Calu3 (cell line): ENCODE data around the gene TMEM212. TPM values are rescaled to one million over a fixed set of nuclear protein-coding genes. Genes with fewer than 3 reads are reported as not detected.

ENCODE experiments used
- BruUV-seq: library from RNA; stranded (reverse); fragments of 400-500 nt; replicated peaks from 2 replicates; lab custom pipeline; 2021; lab: Mats Ljungman, UMichigan
- CTCF ChIA-PET: fragments of 300-600 bp; sonication (Branson Sonifier 250); formaldehyde crosslinking; loops from one replicate; lab custom pipeline; 2022; ENCODE audit warnings: antibody characterized with exemption; lab: Charles Lee
- DNase-seq: peaks from one replicate; pipeline ENCODE4 v3.0.0; 2022
- H3K27ac Mint-ChIP-seq: one replicate; pipeline ENCODE4 v1.8.0; 2022; ENCODE audit warnings: mixed read lengths; ENCODE audit not compliant: unreplicated experiment
- H3K27me3 Mint-ChIP-seq: one replicate; pipeline ENCODE4 v1.8.0; 2022; ENCODE audit warnings: mixed read lengths; ENCODE audit not compliant: unreplicated experiment
- H3K36me3 Mint-ChIP-seq: one replicate; pipeline ENCODE4 v1.8.0; 2022; ENCODE audit warnings: mild to moderate bottlenecking, moderate library complexity, mixed read lengths; ENCODE audit not compliant: insufficient read depth, unreplicated experiment
- H3K4me1 Mint-ChIP-seq: one replicate; pipeline ENCODE4 v1.8.0; 2022; ENCODE audit warnings: mild to moderate bottlenecking, low read depth, mixed read lengths; ENCODE audit not compliant: unreplicated experiment
- H3K4me3 Mint-ChIP-seq: one replicate; pipeline ENCODE4 v1.8.0; 2022; ENCODE audit warnings: mild to moderate bottlenecking, low read depth, moderate library complexity, mixed read lengths; ENCODE audit not compliant: unreplicated experiment
- H3K9me3 Mint-ChIP-seq: one replicate; pipeline ENCODE4 v1.8.0; 2022; ENCODE audit warnings: low read depth, mixed read lengths; ENCODE audit not compliant: unreplicated experiment
- intact Hi-C: fragments of 100-400 bp; cut with micrococcal nuclease; formaldehyde crosslinking; loops from one replicate; pipeline ENCODE4 v1.10.0; 2022; ENCODE audit not compliant: unreplicated experiment
- total RNA-seq: library from RNA; stranded (reverse); gene quantifications from 2 replicates; pipeline ENCODE4 v1.2.3, GENCODE V29; 2022
- TF ChIP-seq, protein P1 (sequence below): fragments of 200-600 bp; IDR thresholded peaks from one replicate; pipeline ENCODE4 v1.8.0; 2022; ENCODE audit warnings: antibody characterized with exemption; ENCODE audit not compliant: unreplicated experiment

Gene TMEM212
- total RNA-seq, 1 experiment from 2014 or later = not detected

DNA sequence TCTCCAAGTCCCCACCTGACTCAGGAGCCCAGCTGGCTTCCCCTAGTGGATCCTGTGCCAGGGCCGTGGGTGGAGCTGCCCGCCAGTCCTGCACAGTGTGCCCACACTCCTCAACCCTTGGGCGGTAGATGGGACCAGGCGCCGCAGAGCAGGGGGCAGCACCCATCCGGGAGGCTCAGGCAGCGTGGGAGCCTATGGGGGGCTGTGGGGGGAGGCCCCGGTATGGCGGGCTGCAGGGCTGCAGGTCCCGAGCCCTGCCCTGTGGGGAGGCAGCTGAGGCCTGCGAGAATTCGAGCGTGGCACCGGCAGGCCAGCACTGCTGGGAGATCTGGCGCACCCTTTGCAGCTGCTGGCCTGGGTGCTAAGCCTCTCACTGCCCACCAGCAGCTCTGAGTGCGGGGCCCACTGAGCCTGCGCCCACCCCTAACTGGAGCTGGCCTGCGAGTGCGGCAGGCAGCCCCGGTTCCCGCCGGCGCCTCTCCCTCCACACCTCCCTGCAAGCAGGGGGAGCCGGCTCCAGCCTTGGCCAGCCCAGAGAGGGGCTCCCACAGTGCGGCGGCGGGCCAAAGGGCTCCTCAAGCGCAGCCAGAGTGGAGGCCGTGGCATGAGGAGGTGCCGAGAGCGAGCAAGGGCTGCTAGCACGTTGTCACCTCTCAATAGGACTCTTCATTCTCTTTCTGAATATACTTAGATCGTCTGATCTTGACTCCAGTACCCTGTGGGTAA, 64.0 kb downstream of the TMEM212 start:
- DNase-seq = no peak
- BruUV-seq = no TSS peak
- H3K4me3 Mint-ChIP-seq = no peak overlapping the region
- TF ChIP-seq, protein P1, sequence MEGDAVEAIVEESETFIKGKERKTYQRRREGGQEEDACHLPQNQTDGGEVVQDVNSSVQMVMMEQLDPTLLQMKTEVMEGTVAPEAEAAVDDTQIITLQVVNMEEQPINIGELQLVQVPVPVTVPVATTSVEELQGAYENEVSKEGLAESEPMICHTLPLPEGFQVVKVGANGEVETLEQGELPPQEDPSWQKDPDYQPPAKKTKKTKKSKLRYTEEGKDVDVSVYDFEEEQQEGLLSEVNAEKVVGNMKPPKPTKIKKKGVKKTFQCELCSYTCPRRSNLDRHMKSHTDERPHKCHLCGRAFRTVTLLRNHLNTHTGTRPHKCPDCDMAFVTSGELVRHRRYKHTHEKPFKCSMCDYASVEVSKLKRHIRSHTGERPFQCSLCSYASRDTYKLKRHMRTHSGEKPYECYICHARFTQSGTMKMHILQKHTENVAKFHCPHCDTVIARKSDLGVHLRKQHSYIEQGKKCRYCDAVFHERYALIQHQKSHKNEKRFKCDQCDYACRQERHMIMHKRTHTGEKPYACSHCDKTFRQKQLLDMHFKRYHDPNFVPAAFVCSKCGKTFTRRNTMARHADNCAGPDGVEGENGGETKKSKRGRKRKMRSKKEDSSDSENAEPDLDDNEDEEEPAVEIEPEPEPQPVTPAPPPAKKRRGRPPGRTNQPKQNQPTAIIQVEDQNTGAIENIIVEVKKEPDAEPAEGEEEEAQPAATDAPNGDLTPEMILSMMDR = no peak
- intact Hi-C loops = no loop called here
- H3K9me3 Mint-ChIP-seq = peaks cover 11% of the 10 kb centered on the region
- CTCF ChIA-PET = no interaction called here
- peaks cover 11% of the 10 kb centered on the region for H3K4me1 Mint-ChIP-seq
- H3K27ac Mint-ChIP-seq = no peak overlapping the region
- no peaks in the 10 kb centered on the region for H3K36me3 Mint-ChIP-seq
- H3K27me3 Mint-ChIP-seq = no peaks in the 10 kb centered on the region

DNA sequence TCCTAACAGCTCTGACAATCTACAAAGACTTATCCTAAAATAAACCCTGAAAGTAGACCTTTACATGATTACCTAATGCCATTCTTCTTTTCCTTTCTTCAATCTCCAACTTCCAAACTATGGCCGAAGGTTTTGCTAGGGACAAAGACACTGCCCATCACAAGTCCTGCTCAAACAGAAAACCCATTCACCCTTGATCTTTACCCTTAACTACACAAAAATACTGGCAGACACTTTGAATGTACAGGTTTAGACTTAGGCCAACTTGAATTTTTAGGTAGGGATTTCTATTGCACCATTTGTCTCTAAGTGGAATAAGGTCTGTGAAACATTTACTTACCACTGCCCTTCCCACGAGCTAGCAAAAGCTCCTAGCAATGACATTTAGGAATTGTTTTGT, 64.6 kb downstream of the TMEM212 start:
- Mint-ChIP-seq H3K27ac (no peak overlapping the region), H3K36me3 (no peaks in the 10 kb centered on the region)
- CTCF ChIA-PET = interaction anchor here (1.9 kb wide), 1 partner anchor 14 kb away, joined by 10 read pairs; no protein-coding TSS in a partner anchor

DNA sequence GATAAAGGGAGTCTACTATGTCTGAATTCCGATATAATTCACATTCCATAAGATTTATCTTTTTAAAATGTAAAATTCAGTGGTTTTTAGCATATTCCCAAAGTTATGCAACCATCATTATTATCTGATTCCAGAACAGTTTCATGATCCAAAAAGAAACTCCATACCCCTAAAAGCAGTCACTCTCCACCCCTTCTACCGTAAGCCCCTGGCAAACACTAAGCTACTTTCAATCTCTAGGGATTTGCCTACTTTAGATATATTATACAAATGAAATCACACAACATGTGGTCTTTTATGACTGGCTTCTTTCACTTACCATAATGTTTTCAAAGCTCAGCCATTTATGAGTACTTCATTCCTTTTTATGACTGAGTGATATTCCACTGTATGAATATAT, 65.6 kb downstream of the TMEM212 start:
- Mint-ChIP-seq H3K27ac (no peak overlapping the region), H3K27me3 (no peaks in the 10 kb centered on the region), H3K4me1 (peaks cover 11% of the 10 kb centered on the region), H3K36me3 (no peaks in the 10 kb centered on the region), H3K9me3 (peaks cover 9% of the 10 kb centered on the region), H3K4me3 (no peak overlapping the region)
- CTCF ChIA-PET = interaction anchor here (1.9 kb wide), 1 partner anchor 13 kb away, joined by 10 read pairs; no protein-coding TSS in a partner anchor
- intact Hi-C loops = no loop called here
- no TSS peak for BruUV-seq
- DNase-seq = no peak
- TF ChIP-seq, protein P1 = no peak

More for the DNA sequence above, 64.6 kb downstream of the TMEM212 start:
- no peak overlapping the region for H3K4me3 Mint-ChIP-seq
- BruUV-seq = no TSS peak
- DNase-seq = no peak
- intact Hi-C loops = no loop called here
- TF ChIP-seq, protein P1 = no peak
- peaks cover 11% of the 10 kb centered on the region for H3K4me1 Mint-ChIP-seq
- H3K27me3 Mint-ChIP-seq = no peaks in the 10 kb centered on the region
- H3K9me3 Mint-ChIP-seq = peaks cover 11% of the 10 kb centered on the region

Other genes starting within 250 kb of the TMEM212 start
- 58.5 and 61.2 TPM in 2 replicates for gene PLD1, start 32.9 kb upstream of the TMEM212 start, total RNA-seq
- gene FNDC3B, start 196.2 kb downstream of the TMEM212 start, total RNA-seq = 345 and 453 TPM in 2 replicates